ENCODE results near the gene MYPOP. TPM values are rescaled to one million over a fixed set of nuclear protein-coding genes. Genes with fewer than 3 reads are reported as not detected.

The MYPOP gene
- total RNA-seq, 4 donors from 2014 or later = 1.3 to 6.8 (median 2.6) TPM

- TF ChIP-seq CTCF (IDR thresholded peaks at IDR 0.05) = no peak
- ATAC-seq (ENCODE audit: low FRiP score) (no peak), DNase-seq (ENCODE audit: low spot score) (no peak)
Measured at GRCh38 chr19:45852983-45853382, 49.4 kb downstream of the MYPOP start.

GRCh38 chr19:45852145-45852750 lies 50.2 kb downstream of the MYPOP start:
- DNase-seq (ENCODE audit: low spot score) (no peak), ATAC-seq (ENCODE audit: low FRiP score) (no peak)
- TF ChIP-seq CTCF (IDR thresholded peaks at IDR 0.05) = no peak

GRCh38 chr19:45848922-45849321 lies 53.5 kb downstream of the MYPOP start:
- no peak for TF ChIP-seq CTCF (IDR thresholded peaks at IDR 0.05)
- no peak for DNase-seq (ENCODE audit: low spot score)

GRCh38 chr19:45847663-45848062 lies 54.8 kb downstream of the MYPOP start:
- ATAC-seq (ENCODE audit: low FRiP score) = no peak
- no peak for TF ChIP-seq CTCF (IDR thresholded peaks at IDR 0.05)
- no peak for DNase-seq (ENCODE audit: low spot score)

More at GRCh38 chr19:45848922-45849321, 53.5 kb downstream of the MYPOP start:
- ATAC-seq (ENCODE audit: low FRiP score) = no peak

- no peak for DNase-seq (ENCODE audit: low spot score)
- no peak for TF ChIP-seq CTCF (IDR thresholded peaks at IDR 0.05)
- ATAC-seq (ENCODE audit: low FRiP score) = no peak
Measured at GRCh38 chr19:45842198-45842597, 60.2 kb downstream of the MYPOP start.

Other genes with a start within 250 kb of the MYPOP start
- gene GIPR, start 234.4 kb downstream of the MYPOP start, total RNA-seq = 1 to 10 TPM; 1.1 to 8.7 (median 2.5) TPM
- gene SNRPD2, start 210.7 kb downstream of the MYPOP start, total RNA-seq = 100 to 1,000 TPM; 104 to 194 (median 148) TPM
- 1 to 10 TPM; 2.7 to 5.8 (median 5.2) TPM for gene QPCTL, start 209.9 kb downstream of the MYPOP start, total RNA-seq
- gene FBXO46, start 171.7 kb downstream of the MYPOP start, total RNA-seq = 1 to 10 TPM; 5.8 to 7.6 (median 6.7) TPM
- gene MEIOSIN, start 169.2 kb downstream of the MYPOP start, total RNA-seq = not detected
- 10 to 100 TPM in 1 of 4 donors, 1 to 10 TPM in 3; 4.3 to 13.4 (median 7.8) TPM for gene SIX5, start 133.4 kb downstream of the MYPOP start, total RNA-seq
- 10 to 100 TPM in 3 of 4 donors, 1 to 10 TPM in 1; 9.4 to 30.1 (median 23.2) TPM for gene DMPK, start 120.1 kb downstream of the MYPOP start, total RNA-seq
- gene DMWD, start 109.8 kb downstream of the MYPOP start, total RNA-seq = 10 to 100 TPM; 26.2 to 42.5 (median 35.9) TPM
- under 1 TPM in 1 of 4 donors, not detected in 3; 0.24 TPM for gene RSPH6A, start 87.3 kb downstream of the MYPOP start, total RNA-seq
- 10 to 100 TPM; 17.3 to 35.2 (median 27.1) TPM for gene SYMPK, start 39.5 kb downstream of the MYPOP start, total RNA-seq
- under 1 TPM in 2 of 4 donors, not detected in 2; 0.38 to 0.79 TPM for gene FOXA3, start 38.3 kb downstream of the MYPOP start, total RNA-seq
- 10 to 100 TPM; 10.6 to 14.2 (median 11.2) TPM for gene IRF2BP1, start 16.5 kb downstream of the MYPOP start, total RNA-seq
- not detected for gene NANOS2, start 12.2 kb upstream of the MYPOP start, total RNA-seq
- 10 to 100 TPM in 1 of 4 donors, 1 to 10 TPM in 2, under 1 TPM in 1; 0.74 to 10.9 (median 3.8) TPM for gene NOVA2, start 71.3 kb upstream of the MYPOP start, total RNA-seq
- 10 to 100 TPM in 1 of 4 donors, 1 to 10 TPM in 3; 3.6 to 10.4 (median 6.1) TPM for gene CCDC61, start 92.9 kb upstream of the MYPOP start, total RNA-seq
- gene PGLYRP1, start 120.4 kb upstream of the MYPOP start, total RNA-seq = not detected
- gene IGFL4, start 138.4 kb upstream of the MYPOP start, total RNA-seq = not detected
- gene IGFL3, start 222.1 kb upstream of the MYPOP start, total RNA-seq = not detected
- 1 to 10 TPM in 1 of 4 donors, under 1 TPM in 1, not detected in 2; 0.84 to 1.5 TPM for gene IGFL2, start 245.6 kb upstream of the MYPOP start, total RNA-seq

All from omental fat pad (tissue), 4 donors.